IMR-90 (cell line): ENCODE data around the gene NPPA. TPM values are rescaled to one million over a fixed set of nuclear protein-coding genes. Genes with fewer than 3 reads are reported as not detected.

Experiments used
- ATAC-seq: fragments of 200-7000 bp; cut with Tn5 transposase; 2 replicates; pipeline ENCODE4 v1.9.1; 2020; ENCODE audit warnings: low read depth, mild to moderate bottlenecking, moderate library complexity
- BruUV-seq: library from RNA; stranded (reverse); fragments of 400-500 nt; replicated peaks from 2 replicates; lab custom pipeline; 2021; lab: Mats Ljungman, UMichigan
- CTCF ChIA-PET: fragments of 300-600 bp; formaldehyde crosslinking; extraction: SDS; loops from one replicate; lab custom pipeline; 2021; ENCODE audit warnings: antibody characterized with exemption; lab: Yijun Ruan, JAX
- POLR2A ChIA-PET: fragments of 300-600 bp; sonication (Branson Sonifier 250); formaldehyde crosslinking; loops from one replicate; lab custom pipeline; 2022; ENCODE audit warnings: antibody characterized with exemption; ENCODE audit not compliant: unreplicated experiment; lab: Charles Lee
- DNase-seq: peaks from one replicate; pipeline ENCODE4 v3.0.0; 2013
- H2AFZ ChIP-seq: replicated peaks from 2 replicates; pipeline ENCODE3; 2013; ENCODE audit warnings: low read length, mild to moderate bottlenecking; ENCODE audit not compliant: poor library complexity
- H2AK5ac ChIP-seq: 2 replicates; pipeline ENCODE4 v1.6.1; 2013; ENCODE audit warnings: low read depth, low read length, inconsistent platforms
- H2AK9ac ChIP-seq: replicated peaks from 2 replicates; pipeline ENCODE3; 2013; ENCODE audit warnings: mild to moderate bottlenecking, low read depth, low read length, moderate library complexity; ENCODE audit not compliant: poor library complexity
- H2BK120ac ChIP-seq: 2 replicates; pipeline ENCODE4 v1.6.1; 2013; ENCODE audit warnings: low read depth, low read length, inconsistent platforms
- H2BK15ac ChIP-seq: 3 replicates; pipeline ENCODE4 v1.6.1; 2013; ENCODE audit warnings: low read depth, low read length, inconsistent platforms
- H2BK20ac ChIP-seq: 2 replicates; pipeline ENCODE4 v1.6.1; 2013; ENCODE audit warnings: low read depth, mild to moderate bottlenecking, inconsistent platforms, low read length, moderate library complexity
- H2BK5ac ChIP-seq: 2 replicates; pipeline ENCODE4 v1.6.1; 2013; ENCODE audit warnings: mild to moderate bottlenecking, low read depth, low read length, inconsistent platforms; ENCODE audit not compliant: poor library complexity, severe bottlenecking
- H3K14ac ChIP-seq: replicated peaks from 2 replicates; pipeline ENCODE4 v1.6.1; 2013; ENCODE audit warnings: low read depth, low read length, inconsistent platforms
- H3K18ac ChIP-seq: 2 replicates; pipeline ENCODE4 v1.6.1; 2013; ENCODE audit warnings: low read depth, low read length, control low read depth
- H3K23ac ChIP-seq: 2 replicates; pipeline ENCODE4 v1.6.1; 2013; ENCODE audit warnings: low read depth, low read length, inconsistent platforms
- H3K27ac ChIP-seq: 2 replicates; pipeline ENCODE4 v1.5.1; 2013; ENCODE audit warnings: mild to moderate bottlenecking, control low read depth, low read length; ENCODE audit not compliant: insufficient read depth
- H3K27me3 ChIP-seq: 2 replicates; pipeline ENCODE4 v1.6.1; 2013; ENCODE audit warnings: low read length; ENCODE audit not compliant: control insufficient read depth, insufficient read depth
- H3K36me3 ChIP-seq: 2 replicates; pipeline ENCODE4 v1.6.1; 2013; ENCODE audit warnings: low read length, mixed read lengths; ENCODE audit not compliant: control insufficient read depth, insufficient read depth
- H3K4ac ChIP-seq: 2 replicates; pipeline ENCODE4 v1.6.1; 2013; ENCODE audit warnings: low read depth, low read length, inconsistent platforms
- H3K4me1 ChIP-seq: 2 replicates; pipeline ENCODE4 v1.6.1; 2013; ENCODE audit warnings: low read length, mixed read lengths; ENCODE audit not compliant: control insufficient read depth, insufficient read depth
- H3K4me2 ChIP-seq: 2 replicates; pipeline ENCODE4 v1.6.1; 2013; ENCODE audit warnings: low read depth, mild to moderate bottlenecking, control low read depth, low read length, moderate library complexity
- H3K4me3 ChIP-seq: 2 replicates; pipeline ENCODE4 v1.5.1; 2013; ENCODE audit warnings: low read depth, mild to moderate bottlenecking, control low read depth, low read length, moderate library complexity; ENCODE audit not compliant: insufficient read depth
- H3K56ac ChIP-seq: 2 replicates; pipeline ENCODE4 v1.6.1; 2013; ENCODE audit warnings: low read length, inconsistent platforms; ENCODE audit not compliant: insufficient read depth; ENCODE audit errors: extremely low read depth
- H3K79me1 ChIP-seq, 2 experiments: 2 replicates each; pipeline ENCODE4 v1.6.1; 2013; ENCODE audit warnings: low read length in 2 of 2, inconsistent platforms in 1 of 2, low read depth in 1 of 2
- H3K9ac ChIP-seq: 2 replicates; pipeline ENCODE4 v1.6.1; 2013; ENCODE audit warnings: low read depth, low read length, control low read depth
- H3K9me1 ChIP-seq: 2 replicates; pipeline ENCODE4 v1.6.1; 2013; ENCODE audit warnings: low read length, inconsistent platforms; ENCODE audit not compliant: insufficient read depth
- H3K9me3 ChIP-seq: 2 replicates; pipeline ENCODE4 v1.6.1; 2013; ENCODE audit warnings: low read length; ENCODE audit not compliant: control insufficient read depth, insufficient read depth
- H4K20me1 ChIP-seq: 2 replicates; pipeline ENCODE4 v1.6.1; 2013; ENCODE audit warnings: low read length, inconsistent platforms; ENCODE audit not compliant: insufficient read depth
- H4K5ac ChIP-seq: 2 replicates; pipeline ENCODE4 v1.6.1; 2013; ENCODE audit warnings: mild to moderate bottlenecking, low read depth, low read length, control low read depth
- H4K8ac ChIP-seq, 2 experiments: 2 replicates each; pipeline ENCODE4 v1.6.1; 2013; ENCODE audit warnings: low read depth in 2 of 2, low read length in 2 of 2, control low read depth in 1 of 2, inconsistent platforms in 1 of 2
- H4K91ac ChIP-seq: 2 replicates; pipeline ENCODE4 v1.6.1; 2013; ENCODE audit warnings: low read depth, low read length, inconsistent platforms; ENCODE audit not compliant: insufficient read depth
- BHLHE40 ChIP-seq: fragments of 150-350 bp; IDR thresholded peaks from 2 replicates; pipeline ENCODE4 v1.6.1; 2016; ENCODE audit warnings: mild to moderate bottlenecking, low read depth, low read length
- CEBPB ChIP-seq: IDR thresholded peaks from 2 replicates; pipeline ENCODE4 v1.6.1; 2012; ENCODE audit warnings: low read depth, low read length, improper control_type of control experiment
- CHD1 ChIP-seq: IDR thresholded peaks from 2 replicates; pipeline ENCODE4 v1.6.1; 2012; ENCODE audit warnings: low read depth, low read length, improper control_type of control experiment
- ELK1 ChIP-seq: fragments of 150-350 bp; IDR thresholded peaks from 2 replicates; pipeline ENCODE4 v1.6.1; 2016; ENCODE audit warnings: low read depth, mild to moderate bottlenecking, low read length, moderate library complexity, borderline replicate concordance
- FOS ChIP-seq: fragments of 150-350 bp; IDR thresholded peaks from 2 replicates; pipeline ENCODE4 v1.6.1; 2016; ENCODE audit warnings: low read depth, low read length
- MAFK ChIP-seq: IDR thresholded peaks from 2 replicates; pipeline ENCODE4 v1.6.1; 2012; ENCODE audit warnings: low read depth, low read length, improper control_type of control experiment
- MAZ ChIP-seq: IDR thresholded peaks from 2 replicates; pipeline ENCODE4 v1.6.1; 2012; ENCODE audit warnings: low read depth, mild to moderate bottlenecking, low read length, improper control_type of control experiment, moderate library complexity, borderline replicate concordance
- MXI1 ChIP-seq: IDR thresholded peaks from 2 replicates; pipeline ENCODE4 v1.6.1; 2012; ENCODE audit warnings: low read depth, mild to moderate bottlenecking, low read length, moderate library complexity, borderline replicate concordance
- POLR2A ChIP-seq: IDR thresholded peaks from 2 replicates; pipeline ENCODE4 v1.6.1; 2012; ENCODE audit warnings: mild to moderate bottlenecking, low read depth, low read length
- RAD21 ChIP-seq: IDR thresholded peaks from 2 replicates; pipeline ENCODE4 v1.6.1; 2012; ENCODE audit warnings: low read length, improper control_type of control experiment
- RCOR1 ChIP-seq: IDR thresholded peaks from 2 replicates; pipeline ENCODE4 v1.6.1; 2012; ENCODE audit warnings: mild to moderate bottlenecking, low read length, improper control_type of control experiment; ENCODE audit not compliant: insufficient replicate concordance
- RFX5 ChIP-seq: IDR thresholded peaks from 2 replicates; pipeline ENCODE4 v1.8.0; 2012; ENCODE audit warnings: low read depth, mild to moderate bottlenecking, low read length, moderate library complexity
- SMC3 ChIP-seq: fragments of 150-350 bp; IDR thresholded peaks from 2 replicates; pipeline ENCODE4 v1.6.1; 2016; ENCODE audit warnings: low read depth, mild to moderate bottlenecking, antibody characterized with exemption, low read length, moderate library complexity
- WGBS, 2 experiments: methylation state at CpG; one replicate each; pipeline versions ENCODE4 v1.1.5 to v1.1.7; 2013; ENCODE audit warnings: missing lambda C conversion rate in 2 of 2; ENCODE audit not compliant: insufficient read length in 1 of 2; ENCODE audit errors: extremely low coverage in 2 of 2; 5-methylcytosine and 5-hydroxymethylcytosine counted together
- dilution Hi-C: fragments of 300-500 bp; cut with HindIII; formaldehyde crosslinking; loops from one replicate; pipeline ENCODE4 v1.14.3; 2018; ENCODE audit warnings: low sequenced_read_pairs; ENCODE audit not compliant: unreplicated experiment
- in situ Hi-C: fragments of 300-500 bp; cut with MboI; formaldehyde crosslinking; loops from 3 replicates; pipeline ENCODE4 v1.14.3; 2019; ENCODE audit warnings: low sequenced_read_pairs, inconsistent platforms, mixed read lengths
- intact Hi-C: fragments of 100-400 bp; cut with micrococcal nuclease; formaldehyde crosslinking; loops from 2 replicates; pipeline ENCODE4 v1.10.0; 2022
- polyA plus RNA-seq, 3 experiments: library from polyadenylated mRNA; depleted of rRNA; stranded (reverse); fragments of >200 nt; gene quantifications; 2 replicates each; pipeline ENCODE4 v1.2.3, GENCODE V29; 2012; ENCODE audit warnings: low replicate concordance in 1 of 3
- total RNA-seq: library from RNA; depleted of rRNA; stranded (reverse); fragments of >200 nt; gene quantifications from 2 replicates; pipeline ENCODE4 v1.2.3, GENCODE V29; 2012
- TF ChIP-seq, protein P1 (sequence below): fragments of 150-350 bp; IDR thresholded peaks from 2 replicates; pipeline ENCODE4 v1.6.1; 2017; ENCODE audit warnings: mild to moderate bottlenecking, antibody characterized with exemption, low read length, low read depth

The NPPA gene
- total and polyA plus RNA-seq, 2 of the 4 experiments (the other 2 are of a cell fraction) = not detected

DNA sequence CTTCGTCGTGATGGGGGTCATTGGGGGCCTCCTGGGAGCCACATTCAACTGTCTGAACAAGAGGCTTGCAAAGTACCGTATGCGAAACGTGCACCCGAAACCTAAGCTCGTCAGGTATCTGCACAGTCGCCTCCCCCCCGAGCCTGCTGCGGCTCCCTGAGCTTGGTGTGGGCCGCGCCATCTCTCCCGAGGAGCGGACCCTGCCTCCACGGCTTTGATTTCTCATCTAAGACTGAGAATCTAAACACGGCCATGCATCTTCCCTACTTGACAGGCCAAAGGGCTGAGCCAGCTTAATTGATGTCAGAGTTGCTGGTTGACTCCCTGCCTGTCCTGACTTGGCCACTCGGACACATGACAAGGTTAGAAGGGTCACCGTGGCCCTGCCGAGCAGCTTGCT, 19.1 kb downstream of the NPPA start:
- Histone ChIP-seq H2BK5ac (no peak overlapping the region), H4K8ac (no peak overlapping the region), H4K20me1 (0 out of 2 replicates have a peak, but pooled peaks cover 2% of the 10 kb centered on the region), H2AK5ac (no peak overlapping the region), H3K14ac (no peak overlapping the region), H3K9ac (no peak overlapping the region), H3K27me3 (no peaks in the 10 kb centered on the region), H3K79me1 (0 out of 4 replicates have a peak, but pooled peaks cover 0 to 5% of the 10 kb centered on the region in 2 experiments), H3K27ac (no peak overlapping the region), H3K9me1 (peaks cover 5% of the 10 kb centered on the region; the same call in 1 of the 2 replicates), H3K23ac (no peak overlapping the region), H3K4me1 (no peaks in the 10 kb centered on the region), H3K4me3 (no peak overlapping the region), H4K91ac (no peak overlapping the region), H2BK15ac (no peak overlapping the region), H2AFZ (no peak overlapping the region), H2BK20ac (no peak overlapping the region), H4K5ac (no peak overlapping the region), H3K18ac (no peak overlapping the region), H3K4ac (no peak overlapping the region), H3K9me3 (no peaks in the 10 kb centered on the region), H3K36me3 (peaks cover 70% of the 10 kb centered on the region), H2BK120ac (no peak overlapping the region), H3K56ac (no peak overlapping the region), H2AK9ac (no peak overlapping the region), H3K4me2 (no peak overlapping the region)
- ATAC-seq (no peak), DNase-seq (no peak)
- CTCF ChIA-PET = interaction anchor here (1.0 kb wide), 1 partner anchor 10 kb away, joined by 4 read pairs; no protein-coding TSS in a partner anchor
- BruUV-seq = no TSS peak
- intact Hi-C loops = no loop called here
- WGBS, 2 experiments = 94% methylated on average over 11 of the region's 19 CpGs; no CpG with 5 or more reads in 1 of the 2 experiments
- POLR2A ChIA-PET = no interaction called here
- TF ChIP-seq ELK1 = no peak
- TF ChIP-seq MAFK = no peak
- TF ChIP-seq CEBPB = no peak
- no peak for TF ChIP-seq SMC3
- no peak for TF ChIP-seq MXI1
- no peak for TF ChIP-seq MAZ
- TF ChIP-seq CHD1 = no peak
- no peak for TF ChIP-seq RFX5
- no peak for TF ChIP-seq BHLHE40
- TF ChIP-seq RCOR1 = no peak
- no peak for TF ChIP-seq FOS
- TF ChIP-seq RAD21 = no peak
- TF ChIP-seq POLR2A = no peak
- TF ChIP-seq, protein P1, sequence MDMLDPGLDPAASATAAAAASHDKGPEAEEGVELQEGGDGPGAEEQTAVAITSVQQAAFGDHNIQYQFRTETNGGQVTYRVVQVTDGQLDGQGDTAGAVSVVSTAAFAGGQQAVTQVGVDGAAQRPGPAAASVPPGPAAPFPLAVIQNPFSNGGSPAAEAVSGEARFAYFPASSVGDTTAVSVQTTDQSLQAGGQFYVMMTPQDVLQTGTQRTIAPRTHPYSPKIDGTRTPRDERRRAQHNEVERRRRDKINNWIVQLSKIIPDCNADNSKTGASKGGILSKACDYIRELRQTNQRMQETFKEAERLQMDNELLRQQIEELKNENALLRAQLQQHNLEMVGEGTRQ = no peak
- in situ Hi-C loops = no loop called here
- dilution Hi-C loops = no loop called here
